ENCODE data around the gene PTPN22. TPM values are rescaled to one million over a fixed set of nuclear protein-coding genes. Genes with fewer than 3 reads are reported as not detected.
A peak's percentile ranks its signal among the peaks of the same experiment; 100 is the strongest.

PTPN22 gene
- total and polyA plus RNA-seq, 11 donors = 0.16 to 4.2 (median 0.45) TPM

GRCh38 chr1:113905435-113905861, 33.9 kb upstream of the PTPN22 start:
- Histone ChIP-seq H3K4me1 (peaks cover 0 to 43% (median 19%) of the 10 kb centered on the region in 12 donors), H3K27me3 (no peaks in the 10 kb centered on the region), H3K4me3 (peak overlapping the region; percentile 54 to 94 (median 80)), H3K36me3 (peaks cover 0 to 53% (median 46%) of the 10 kb centered on the region in 9 donors), H3K9me3 (no peaks in the 10 kb centered on the region), H3K27ac (peak overlapping the region in 11 of 12 donors; percentile 81 to 97 (median 93))
- DNase-seq (peak in 2 of 5 donors; percentile 40 to 62), ATAC-seq (peak in 1 of 4 donors; percentile 0)
- intact Hi-C loops (cut with DNase I) = loop anchor here in 9 of 10 donors (1.0 to 10.0 kb wide), 8 partner anchors 23 to 761 kb away; partner anchors contain the start of genes HIPK1 (in 8 of the 9), PHTF1 (in 2 of the 9) and RSBN1 (in 1 of the 9)
- 0 to 1% (median 0%) methylated on average over 17 of the region's 17 CpGs for WGBS, 4 donors
- no peak for TF ChIP-seq POLR2A (IDR thresholded peaks at IDR 0.05)
- TF ChIP-seq CTCF (IDR thresholded peaks at IDR 0.05) = peak in 1 of 12 donors; percentile 2

GRCh38 chr1:113904674-113905434, 33.3 kb upstream of the PTPN22 start, which contains the start of the genes AP4B1 and DCLRE1B:
AP4B1 (minus strand) TSS chr1:113904799; CDS start chr1:113904717, 82 bp downstream.
DCLRE1B (plus strand) TSS chr1:113905326; CDS start chr1:113905587, 261 bp downstream.
- WGBS, 4 donors = 0 to 1% (median 0%) methylated on average over 52 to 67 of the region's 67 CpGs
- H3K36me3 ChIP-seq = peaks cover 0 to 53% (median 46%) of the 10 kb centered on the region in 9 donors
- H3K9me3 ChIP-seq = no peaks in the 10 kb centered on the region
- ATAC-seq = peak; percentile 98
- peak; percentile 52 to 90 (median 72) for TF ChIP-seq CTCF (IDR thresholded peaks at IDR 0.05)
- peak in 1 of 2 donors; percentile 73 for TF ChIP-seq POLR2A (IDR thresholded peaks at IDR 0.05)
- peak within 1 kb of the TSS; percentile 63 to 94 (median 80) for H3K4me3 ChIP-seq
- peaks cover 0 to 43% (median 19%) of the 10 kb centered on the region in 12 donors for H3K4me1 ChIP-seq
- intact Hi-C loops (cut with DNase I) = loop anchor here in 9 of 10 donors (1.0 to 10.0 kb wide), 11 partner anchors 24 to 760 kb away; partner anchors contain the start of genes HIPK1 (in 8 of the 9), PHTF1 (in 3 of the 9) and RSBN1 (in 3 of the 9)
- no peaks in the 10 kb centered on the region for H3K27me3 ChIP-seq
- H3K27ac ChIP-seq = peak within 1 kb of the TSS; percentile 59 to 97 (median 92)
- peak; percentile 99 for DNase-seq

DNA sequence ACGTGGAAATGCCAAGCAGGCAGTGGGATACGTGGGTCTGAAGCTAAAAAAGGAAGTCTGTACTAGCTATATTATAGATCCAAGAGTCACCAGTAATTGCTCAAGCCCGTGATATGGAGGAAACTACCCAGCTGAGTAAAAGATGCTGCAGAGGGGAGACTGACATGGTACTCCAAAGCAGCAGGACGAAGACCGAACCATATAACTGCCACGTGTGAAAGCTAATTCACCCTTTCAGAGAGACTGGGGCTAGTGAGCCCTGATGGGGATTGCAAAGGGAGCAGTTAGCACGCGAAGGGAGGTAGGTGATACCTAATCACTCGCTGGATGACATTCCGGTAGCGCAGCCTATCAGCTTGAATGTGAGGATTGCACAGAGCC, 32.8 kb upstream of the PTPN22 start:
- TF ChIP-seq POLR2A (IDR thresholded peaks at IDR 0.05) (no peak), CTCF (IDR thresholded peaks at IDR 0.05) (no peak)
- DNase-seq (no peak), ATAC-seq (no peak)
- 0% methylated on average over 9 to 11 of the region's 11 CpGs for WGBS, 4 donors
- Histone ChIP-seq H3K27ac (peak overlapping the region; percentile 59 to 97 (median 92)), H3K4me3 (peak overlapping the region; percentile 63 to 94 (median 80)), H3K9me3 (no peaks in the 10 kb centered on the region), H3K4me1 (peaks cover 0 to 43% (median 19%) of the 10 kb centered on the region in 12 donors), H3K27me3 (no peaks in the 10 kb centered on the region), H3K36me3 (peaks cover 0 to 53% (median 46%) of the 10 kb centered on the region in 9 donors)
- intact Hi-C loops (cut with DNase I) = loop anchor here in 8 of 10 donors (2.0 to 10.0 kb wide), 10 partner anchors 25 to 759 kb away; partner anchors contain the start of genes PHTF1 (in 3 of the 8), RSBN1 (in 3 of the 8) and HIPK1 (in 1 of the 8)

Data from heart left ventricle (tissue), 16 donors.